HFFc6 (cell line): ENCODE results near the gene SPATC1L. TPM values are rescaled to one million over a fixed set of nuclear protein-coding genes. Genes with fewer than 3 reads are reported as not detected.

Experiments
- DNase-seq: peaks from one replicate; pipeline ENCODE4 v3.0.0-alpha.2; 2018
- H3K27ac Mint-ChIP-seq: 2 replicates; pipeline ENCODE4 v1.8.0; 2020; ENCODE audit warnings: mild to moderate bottlenecking, mixed read lengths
- H3K27me3 Mint-ChIP-seq: 2 replicates; pipeline ENCODE4 v1.8.0; 2021; ENCODE audit warnings: mild to moderate bottlenecking, moderate library complexity, mixed read lengths; ENCODE audit not compliant: insufficient read depth
- H3K36me3 Mint-ChIP-seq: 2 replicates; pipeline ENCODE4 v1.8.0; 2021; ENCODE audit warnings: low read depth, mixed read lengths
- H3K4me1 Mint-ChIP-seq: 2 replicates; pipeline ENCODE4 v1.8.0; 2020; ENCODE audit warnings: low read depth, mixed read lengths
- H3K4me3 Mint-ChIP-seq: 2 replicates; pipeline ENCODE4 v1.8.0; 2020; ENCODE audit warnings: mild to moderate bottlenecking, moderate library complexity, mixed read lengths
- H3K9me3 Mint-ChIP-seq: 2 replicates; pipeline ENCODE4 v1.8.0; 2020; ENCODE audit warnings: mild to moderate bottlenecking, mixed read lengths
- total RNA-seq, 6 experiments: library from RNA; stranded (reverse); fragmentation: NEBNext Ultra II Directional; extraction: Animal tissue kit (Norgen Biotek cat#: 25700); gene quantifications; 2 replicates in 1 of 6; 3 replicates in 5 of 6; pipeline ENCODE4 v1.2.3, GENCODE V29; 2021
- TF ChIP-seq, protein P1 (sequence below): fragments of 200-600 bp; sonication (generic); IDR thresholded peaks from 2 replicates; pipeline ENCODE4 v1.5.0; 2021; ENCODE audit warnings: antibody characterized with exemption, mild to moderate bottlenecking

Gene SPATC1L
- total RNA-seq, 6 experiments from 2014 or later, result 11.3 to 14.7 (median 13.1) TPM

DNA sequence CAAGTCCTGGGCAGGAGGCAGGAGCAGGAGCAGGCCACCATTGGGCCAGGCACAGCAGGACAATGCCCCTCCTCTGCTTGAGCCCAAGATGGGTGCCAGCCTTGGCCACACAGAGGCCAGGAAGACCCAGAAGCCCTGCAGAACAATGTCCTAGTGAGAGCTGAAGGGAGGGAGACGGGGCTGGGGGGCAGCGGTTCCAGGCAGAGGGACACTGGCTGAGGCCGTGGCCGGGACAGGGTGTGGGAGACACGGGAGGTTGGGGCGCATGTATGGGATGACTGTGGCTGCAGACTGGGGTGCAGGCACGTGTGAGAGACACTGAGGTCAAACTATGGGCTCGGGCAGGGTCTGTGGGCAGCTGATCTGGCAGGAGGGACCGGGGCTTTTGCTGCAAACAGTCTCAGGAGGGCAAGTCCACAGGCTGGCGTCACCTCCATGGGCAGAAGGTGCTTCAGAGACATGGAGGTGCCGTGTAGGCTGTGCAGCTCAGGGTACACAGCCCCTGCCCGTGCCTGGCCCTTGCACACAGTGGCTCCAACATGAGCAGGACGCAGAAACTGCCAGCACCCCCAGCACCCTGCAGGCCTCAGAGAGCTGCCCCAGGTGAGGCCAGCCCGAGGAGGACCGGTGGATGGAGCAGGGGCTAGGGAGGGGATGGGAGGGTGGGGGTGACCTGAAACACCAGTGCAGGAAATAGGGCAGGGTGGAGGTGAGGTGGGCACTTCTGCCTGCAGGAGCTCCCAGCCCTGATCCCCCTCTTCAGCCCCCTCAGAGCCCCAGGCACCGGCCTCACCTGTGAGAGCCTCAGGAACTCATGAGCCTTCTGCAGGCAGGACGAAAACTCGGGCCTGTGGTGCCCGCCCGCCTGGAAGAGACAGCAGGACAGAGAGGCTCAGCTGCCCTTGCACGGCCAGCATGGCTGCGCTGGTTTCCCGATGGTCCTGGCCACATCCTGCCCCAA is 24.8 kb upstream of the SPATC1L start:
- no peaks in the 10 kb centered on the region for H3K27me3 Mint-ChIP-seq
- no peaks in the 10 kb centered on the region for H3K9me3 Mint-ChIP-seq
- peaks cover 13% of the 10 kb centered on the region; the same call in 1 of the 2 replicates for H3K36me3 Mint-ChIP-seq
- H3K4me1 Mint-ChIP-seq, result no peaks in the 10 kb centered on the region
- no peak for DNase-seq
- H3K27ac Mint-ChIP-seq, result no peak overlapping the region
- H3K4me3 Mint-ChIP-seq, result no peak overlapping the region
- TF ChIP-seq, protein P1, sequence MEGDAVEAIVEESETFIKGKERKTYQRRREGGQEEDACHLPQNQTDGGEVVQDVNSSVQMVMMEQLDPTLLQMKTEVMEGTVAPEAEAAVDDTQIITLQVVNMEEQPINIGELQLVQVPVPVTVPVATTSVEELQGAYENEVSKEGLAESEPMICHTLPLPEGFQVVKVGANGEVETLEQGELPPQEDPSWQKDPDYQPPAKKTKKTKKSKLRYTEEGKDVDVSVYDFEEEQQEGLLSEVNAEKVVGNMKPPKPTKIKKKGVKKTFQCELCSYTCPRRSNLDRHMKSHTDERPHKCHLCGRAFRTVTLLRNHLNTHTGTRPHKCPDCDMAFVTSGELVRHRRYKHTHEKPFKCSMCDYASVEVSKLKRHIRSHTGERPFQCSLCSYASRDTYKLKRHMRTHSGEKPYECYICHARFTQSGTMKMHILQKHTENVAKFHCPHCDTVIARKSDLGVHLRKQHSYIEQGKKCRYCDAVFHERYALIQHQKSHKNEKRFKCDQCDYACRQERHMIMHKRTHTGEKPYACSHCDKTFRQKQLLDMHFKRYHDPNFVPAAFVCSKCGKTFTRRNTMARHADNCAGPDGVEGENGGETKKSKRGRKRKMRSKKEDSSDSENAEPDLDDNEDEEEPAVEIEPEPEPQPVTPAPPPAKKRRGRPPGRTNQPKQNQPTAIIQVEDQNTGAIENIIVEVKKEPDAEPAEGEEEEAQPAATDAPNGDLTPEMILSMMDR, result no peak

DNA sequence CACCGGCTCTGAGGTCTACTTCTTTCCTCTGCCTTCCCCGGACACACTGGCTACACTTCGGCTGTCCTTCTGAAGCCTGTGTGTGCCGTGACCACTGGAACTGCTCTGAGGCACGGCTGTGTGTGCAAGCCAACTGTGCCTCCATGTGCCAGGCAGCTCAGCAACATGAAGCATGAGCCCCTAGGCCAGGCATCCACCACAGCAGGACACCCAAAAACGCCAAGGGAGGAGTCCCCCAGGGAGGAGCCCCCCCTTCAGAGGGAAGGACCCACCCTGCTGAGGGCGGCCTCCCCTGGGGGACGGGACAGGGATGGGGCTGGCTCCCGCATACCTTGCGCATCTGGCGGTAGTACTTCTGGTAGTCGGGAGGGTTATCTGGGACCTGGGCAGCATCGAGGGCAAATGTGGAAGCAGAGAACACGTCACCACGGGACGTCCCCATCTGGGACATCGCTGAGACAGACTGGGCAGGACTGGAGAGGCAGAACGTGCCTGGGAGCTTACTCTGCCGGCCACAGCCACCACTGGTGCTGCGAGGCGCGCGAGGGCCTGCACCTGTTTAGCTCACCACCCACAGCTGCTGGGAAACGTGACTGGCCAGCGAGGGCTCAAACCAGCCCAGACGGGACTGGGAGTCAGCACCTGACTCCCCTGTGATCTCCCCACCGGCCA is 23.8 kb upstream of the SPATC1L start:
- DNase-seq, result no peak
- no peaks in the 10 kb centered on the region for H3K27me3 Mint-ChIP-seq
- no peak overlapping the region for H3K27ac Mint-ChIP-seq

DNA sequence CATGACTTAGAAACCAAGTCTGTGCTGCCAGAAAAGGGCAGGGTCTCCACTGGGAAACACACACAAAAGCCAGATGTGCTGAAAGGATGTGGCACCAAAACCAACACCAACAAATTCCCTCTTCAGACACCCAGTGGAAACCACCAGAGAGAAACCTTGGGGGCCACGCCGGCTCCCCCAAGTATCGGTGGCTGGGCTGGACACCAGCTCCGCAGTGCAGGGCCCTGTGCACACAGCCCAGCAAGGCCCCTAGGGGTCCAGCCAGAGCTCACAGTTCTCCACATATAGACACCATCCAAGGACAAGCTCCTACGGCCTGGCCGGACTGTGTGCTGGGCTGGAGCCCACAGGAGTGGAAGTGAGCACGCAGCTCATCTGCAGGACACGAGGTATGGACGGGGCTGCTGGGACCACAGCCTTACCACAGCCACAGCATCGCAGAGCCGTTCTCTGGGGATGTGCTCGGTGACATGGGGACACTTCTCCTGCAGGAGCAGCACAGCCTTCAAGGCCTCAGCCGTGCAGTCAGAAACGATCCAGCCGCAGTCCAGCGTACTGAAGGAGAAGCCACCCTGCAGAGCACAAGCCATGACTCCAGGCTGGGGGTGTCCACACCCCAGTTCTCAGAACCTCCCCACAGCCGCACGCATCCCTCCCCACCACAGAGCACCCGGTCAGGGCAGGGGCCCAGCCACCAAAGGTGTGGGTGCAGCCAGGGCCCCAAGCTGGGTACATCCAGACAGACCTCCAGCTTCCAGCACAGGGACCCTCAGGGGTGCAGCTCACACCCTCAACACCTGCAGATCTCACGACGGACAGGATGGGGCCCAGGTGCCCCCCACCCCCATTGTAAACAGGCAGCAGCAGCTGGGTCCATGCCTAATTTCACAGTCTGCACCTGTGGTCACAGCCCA is 23.0 kb upstream of the SPATC1L start:
- no peak for DNase-seq
- H3K9me3 Mint-ChIP-seq, result no peaks in the 10 kb centered on the region
- H3K27ac Mint-ChIP-seq, result no peak overlapping the region
- peaks cover 13% of the 10 kb centered on the region; the same call in 1 of the 2 replicates for H3K36me3 Mint-ChIP-seq
- no peaks in the 10 kb centered on the region for H3K4me1 Mint-ChIP-seq
- TF ChIP-seq, protein P1, result no peak
- no peak overlapping the region for H3K4me3 Mint-ChIP-seq
- H3K27me3 Mint-ChIP-seq, result no peaks in the 10 kb centered on the region

More for the DNA sequence above, 23.8 kb upstream of the SPATC1L start:
- Mint-ChIP-seq H3K4me1 (no peaks in the 10 kb centered on the region), H3K9me3 (no peaks in the 10 kb centered on the region), H3K36me3 (peaks cover 13% of the 10 kb centered on the region; the same call in 1 of the 2 replicates), H3K4me3 (no peak overlapping the region)
- TF ChIP-seq, protein P1, result no peak

DNA sequence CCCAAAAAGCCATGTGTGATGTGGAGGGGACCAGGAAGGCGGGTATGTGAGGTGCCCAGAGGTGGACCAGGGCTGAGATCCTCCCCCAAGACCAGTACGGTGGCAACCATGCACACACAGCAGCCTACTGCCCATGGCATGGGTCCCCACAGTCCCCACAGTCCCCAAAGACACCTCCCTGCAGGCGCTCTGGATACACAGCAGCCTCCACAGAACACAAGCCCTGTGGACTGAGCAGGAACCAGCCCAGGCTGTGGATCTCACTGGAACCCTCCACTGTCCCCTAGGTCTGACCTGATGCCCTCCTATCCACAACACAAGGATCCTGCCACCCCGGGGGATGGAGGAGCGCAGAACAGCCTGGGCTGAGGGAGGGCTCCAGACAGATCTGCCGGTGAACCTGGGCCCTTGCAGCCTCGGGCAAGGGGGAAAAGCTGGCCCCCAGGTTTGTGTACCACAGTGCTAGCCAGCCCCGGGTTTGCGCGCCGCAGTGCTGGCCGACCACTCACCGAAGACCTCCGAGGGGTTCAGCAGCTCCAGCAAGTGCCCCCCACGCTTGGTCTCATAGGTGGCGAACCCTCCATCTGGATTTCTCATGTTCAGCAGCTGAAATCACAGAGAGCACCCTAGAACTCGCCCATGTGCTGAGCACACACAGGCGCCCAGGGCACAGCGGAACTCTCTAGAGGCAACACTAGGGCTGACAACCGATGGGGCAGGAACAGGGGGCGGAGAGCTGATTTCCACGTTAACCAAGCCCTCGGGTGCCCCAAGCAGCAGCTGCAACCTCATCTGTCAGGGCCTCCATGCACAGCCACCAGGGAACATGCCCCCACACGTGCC is 22.1 kb upstream of the SPATC1L start:
- H3K27me3 Mint-ChIP-seq, result no peaks in the 10 kb centered on the region
- peaks cover 13% of the 10 kb centered on the region; the same call in 1 of the 2 replicates for H3K36me3 Mint-ChIP-seq
- no peaks in the 10 kb centered on the region for H3K4me1 Mint-ChIP-seq
- H3K4me3 Mint-ChIP-seq, result no peak overlapping the region
- no peak for DNase-seq
- no peak overlapping the region for H3K27ac Mint-ChIP-seq
- H3K9me3 Mint-ChIP-seq, result no peaks in the 10 kb centered on the region
- TF ChIP-seq, protein P1, result no peak
